ENCODE measurements around the gene MAGEA11. TPM values are rescaled to one million over a fixed set of nuclear protein-coding genes. Genes with fewer than 3 reads are reported as not detected.

Gene MAGEA11
- total RNA-seq, 6 donors from 2014 or later: not detected

GRCh38 chrX:149699761-149700160 lies 12.1 kb upstream of the MAGEA11 start:
- 58 to 80% methylated on average over 2 of the region's 2 CpGs for WGBS, 2 donors
- ATAC-seq (ENCODE audit: low FRiP score in 2 of 2): no peak
- H3K4me1 ChIP-seq: no peaks in the 10 kb centered on the region

GRCh38 chrX:149704664-149705063 lies 7.2 kb upstream of the MAGEA11 start:
- TF ChIP-seq POLR2A (IDR thresholded peaks at IDR 0.05) (no peak), CTCF (IDR thresholded peaks at IDR 0.05) (no peak), EP300 (IDR thresholded peaks at IDR 0.05) (no peak), POLR2AphosphoS5 (IDR thresholded peaks at IDR 0.05) (no peak)
- WGBS, 2 donors: 60 to 77% methylated on average over 1 to 5 of the region's 5 CpGs
- no peak for ATAC-seq (ENCODE audit: low FRiP score in 2 of 2)

More at GRCh38 chrX:149699761-149700160, 12.1 kb upstream of the MAGEA11 start:
- Histone ChIP-seq H3K27me3 (no peaks in the 10 kb centered on the region), H3K27ac (no peak overlapping the region), H3K36me3 (no peaks in the 10 kb centered on the region), H3K9me3 (no peaks in the 10 kb centered on the region), H3K4me3 (no peak overlapping the region)
- DNase-seq: no peak
- TF ChIP-seq EP300 (IDR thresholded peaks at IDR 0.05) (no peak), CTCF (IDR thresholded peaks at IDR 0.05) (no peak), POLR2A (IDR thresholded peaks at IDR 0.05) (no peak), POLR2AphosphoS5 (IDR thresholded peaks at IDR 0.05) (no peak)

GRCh38 chrX:149707147-149707901 lies 4.5 kb upstream of the MAGEA11 start:
- H3K27me3 ChIP-seq: no peaks in the 10 kb centered on the region
- WGBS, 2 donors: 71 to 76% methylated on average over 2 of the region's 2 CpGs
- no peak for ATAC-seq (ENCODE audit: low FRiP score in 2 of 2)

More at GRCh38 chrX:149704664-149705063, 7.2 kb upstream of the MAGEA11 start:
- Histone ChIP-seq H3K36me3 (no peaks in the 10 kb centered on the region), H3K27me3 (no peaks in the 10 kb centered on the region), H3K9me3 (no peaks in the 10 kb centered on the region), H3K4me1 (no peaks in the 10 kb centered on the region), H3K27ac (no peak overlapping the region), H3K4me3 (no peak overlapping the region)
- no peak for DNase-seq

GRCh38 chrX:149712831-149713230 lies 971 bp downstream of the MAGEA11 start:
- ATAC-seq (ENCODE audit: low FRiP score in 2 of 2) (peak in 1 of 2 donors; percentile 4), DNase-seq (no peak)
- H3K4me1 ChIP-seq: no peaks in the 10 kb centered on the region
- H3K27me3 ChIP-seq: no peaks in the 10 kb centered on the region
- WGBS, 2 donors: 57 to 81% methylated on average over 1 to 3 of the region's 5 CpGs
- no peaks in the 10 kb centered on the region for H3K36me3 ChIP-seq
- H3K27ac ChIP-seq: no peak overlapping the region
- no peaks in the 10 kb centered on the region for H3K9me3 ChIP-seq
- TF ChIP-seq POLR2AphosphoS5 (IDR thresholded peaks at IDR 0.05) (no peak), CTCF (IDR thresholded peaks at IDR 0.05) (no peak), POLR2A (IDR thresholded peaks at IDR 0.05) (no peak)
- H3K4me3 ChIP-seq: no peak overlapping the region

More at GRCh38 chrX:149707147-149707901, 4.5 kb upstream of the MAGEA11 start:
- Histone ChIP-seq H3K27ac (no peak overlapping the region), H3K9me3 (no peaks in the 10 kb centered on the region), H3K4me3 (no peak overlapping the region), H3K36me3 (no peaks in the 10 kb centered on the region), H3K4me1 (no peaks in the 10 kb centered on the region)
- no peak for DNase-seq
- TF ChIP-seq POLR2AphosphoS5 (IDR thresholded peaks at IDR 0.05) (no peak), CTCF (IDR thresholded peaks at IDR 0.05) (no peak), POLR2A (IDR thresholded peaks at IDR 0.05) (no peak), EP300 (IDR thresholded peaks at IDR 0.05) (no peak)

All from upper lobe of left lung (tissue), 6 donors.